ENCODE results near the gene LRMDA.
"Not testable (repeated sequence)": the region's sequence is repeated elsewhere in the genome, so short reads cannot be mapped to it uniquely, and the experiment has no call there.

The LRMDA gene

GRCh38 chr10:75722609-75723008 is 291.2 kb downstream of the LRMDA start:
- DNase-seq, result no peak

- no peak for DNase-seq
These were observed 292.0 kb downstream of the LRMDA start for GRCh38 chr10:75723319-75723980.

- DNase-seq, result no peak
These were observed 292.6 kb downstream of the LRMDA start for GRCh38 chr10:75724047-75724446.

- no peak for DNase-seq
These were observed 295.4 kb downstream of the LRMDA start for GRCh38 chr10:75726522-75727483.

- DNase-seq, result no peak
These were observed 299.4 kb downstream of the LRMDA start for GRCh38 chr10:75730847-75731246.

- no peak for DNase-seq
These were observed 301.9 kb downstream of the LRMDA start for GRCh38 chr10:75733135-75733890.

- DNase-seq, result no peak
These were observed 304.8 kb downstream of the LRMDA start for GRCh38 chr10:75736151-75736640.

GRCh38 chr10:75736889-75737579 is 305.6 kb downstream of the LRMDA start:
- DNase-seq, result no peak

GRCh38 chr10:75737580-75737949 is 306.1 kb downstream of the LRMDA start:
- DNase-seq, result no peak

GRCh38 chr10:75738924-75739323 is 307.5 kb downstream of the LRMDA start:
- no peak for DNase-seq

GRCh38 chr10:75739414-75740143 is 308.2 kb downstream of the LRMDA start:
- no peak for DNase-seq

- DNase-seq, result peak; percentile 6
These were observed 309.1 kb downstream of the LRMDA start for GRCh38 chr10:75740541-75740940.

- no peak for DNase-seq
These were observed 310.9 kb downstream of the LRMDA start for GRCh38 chr10:75742355-75742754.

- peak; percentile 13 for DNase-seq
These were observed 311.9 kb downstream of the LRMDA start for GRCh38 chr10:75743291-75743778.

- peak; percentile 76 for DNase-seq
These were observed 312.8 kb downstream of the LRMDA start for GRCh38 chr10:75744261-75744660.

GRCh38 chr10:75746356-75746755 is 314.9 kb downstream of the LRMDA start:
- peak; percentile 22 for DNase-seq

- DNase-seq, result not testable (repeated sequence)
These were observed 318.9 kb downstream of the LRMDA start for GRCh38 chr10:75750093-75750875.

- no peak for DNase-seq
These were observed 319.8 kb downstream of the LRMDA start for GRCh38 chr10:75751232-75751631.

GRCh38 chr10:75753621-75754020 is 322.2 kb downstream of the LRMDA start:
- no peak for DNase-seq

- DNase-seq, result no peak
These were observed 322.8 kb downstream of the LRMDA start for GRCh38 chr10:75754096-75754831.

Data from fibroblast of skin of abdomen (primary cell).